ENCODE data around the gene DENND6A. TPM values are rescaled to one million over a fixed set of nuclear protein-coding genes. Genes with fewer than 3 reads are reported as not detected.

Gene DENND6A
- total RNA-seq, 5 donors from 2014 or later (not counting 1 experiment from before 2014, with no cell fraction given) = 31.6 to 58.9 (median 35.6) TPM

GRCh38 chr3:57731311-57731710, 38.4 kb upstream of the DENND6A start:
- no peak overlapping the region for H3K27ac Mint-ChIP-seq
- WGBS (ENCODE audit: insufficient coverage) = 80% methylated on average over 1 of the region's 1 CpG
- no peaks in the 10 kb centered on the region for H3K4me1 Mint-ChIP-seq
- ChIA-PET POLR2A (interaction anchor here in 1 of 2 donors (0.6 kb wide), 1 partner anchor 618 kb away, joined by 3 read pairs; no protein-coding TSS in a partner anchor), CTCF (interaction anchor here in 1 of 2 donors (0.6 kb wide), 1 partner anchor 53 kb away, joined by 3 read pairs; no protein-coding TSS in a partner anchor)
- H3K9me3 Mint-ChIP-seq = no peaks in the 10 kb centered on the region
- H3K36me3 Mint-ChIP-seq = no peaks in the 10 kb centered on the region
- DNase-seq (no peak), ATAC-seq (replicated peaks in 1 of 4) (no peak)
- no peaks in the 10 kb centered on the region for H3K9me3 ChIP-seq
- H3K27me3 ChIP-seq (replicated peaks in 1 of 2; ENCODE audit: control insufficient read depth in 2 of 2, extremely low read depth in 1 of 2, insufficient read depth in 2 of 2, low read length in 1 of 2) = no peaks in the 10 kb centered on the region
- no peak overlapping the region for H3K4me3 Mint-ChIP-seq
- H3K36me3 ChIP-seq (ENCODE audit: control insufficient read depth in 2 of 2, extremely low read depth in 1 of 2, insufficient read depth in 1 of 2, low read length in 1 of 2) = no peaks in the 10 kb centered on the region
- no peak overlapping the region for H3K27ac ChIP-seq (ENCODE audit: low read length)
- no peaks in the 10 kb centered on the region for H3K4me1 ChIP-seq (ENCODE audit: control insufficient read depth in 1 of 2, extremely low read depth in 1 of 2, insufficient read depth in 2 of 2, low read length in 2 of 2)
- no peaks in the 10 kb centered on the region for H3K27me3 Mint-ChIP-seq
- H3K4me3 ChIP-seq (ENCODE audit: control insufficient read depth in 1 of 2, extremely low read depth in 1 of 2, low read length in 1 of 2) = no peak overlapping the region

DNA sequence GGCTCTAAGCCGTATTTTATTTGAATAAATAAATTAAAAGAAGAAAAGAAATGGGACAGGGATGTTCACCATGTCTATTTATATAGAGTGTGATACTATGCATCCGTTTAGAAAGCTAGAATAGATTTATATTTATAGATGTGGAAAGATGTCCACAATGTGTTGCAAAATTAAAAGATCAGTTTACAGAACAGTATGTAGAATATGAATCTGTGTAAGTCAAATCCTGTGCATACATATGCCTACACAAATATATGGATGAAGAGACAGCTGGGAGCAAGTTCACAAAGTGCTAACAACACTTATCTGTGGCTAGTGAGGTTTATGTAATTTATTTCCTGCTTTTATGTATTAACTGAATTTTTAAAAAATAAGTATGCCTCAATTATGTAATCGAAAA, 37.8 kb upstream of the DENND6A start:
- Histone ChIP-seq H3K27me3 (replicated peaks in 1 of 2; ENCODE audit: control insufficient read depth in 2 of 2, extremely low read depth in 1 of 2, insufficient read depth in 2 of 2, low read length in 1 of 2) (no peaks in the 10 kb centered on the region), H3K4me3 (ENCODE audit: control insufficient read depth in 1 of 2, extremely low read depth in 1 of 2, low read length in 1 of 2) (no peak overlapping the region), H3K9me3 (no peaks in the 10 kb centered on the region), H3K4me1 (ENCODE audit: control insufficient read depth in 1 of 2, extremely low read depth in 1 of 2, insufficient read depth in 2 of 2, low read length in 2 of 2) (no peaks in the 10 kb centered on the region), H3K36me3 (ENCODE audit: control insufficient read depth in 2 of 2, extremely low read depth in 1 of 2, insufficient read depth in 1 of 2, low read length in 1 of 2) (no peaks in the 10 kb centered on the region), H3K27ac (ENCODE audit: low read length) (no peak overlapping the region)
- Mint-ChIP-seq H3K36me3 (no peaks in the 10 kb centered on the region), H3K27me3 (no peaks in the 10 kb centered on the region), H3K27ac (no peak overlapping the region), H3K4me3 (no peak overlapping the region), H3K9me3 (no peaks in the 10 kb centered on the region), H3K4me1 (no peaks in the 10 kb centered on the region)
- WGBS (ENCODE audit: insufficient coverage) = no CpG with 5 or more reads among the region's 3 CpGs
- no peak for ATAC-seq (replicated peaks in 1 of 4)
- CTCF ChIA-PET = interaction anchor here in 1 of 2 donors (0.6 kb wide), 1 partner anchor 54 kb away, joined by 3 read pairs; no protein-coding TSS in a partner anchor
- DNase-seq = no peak
- POLR2A ChIA-PET = interaction anchor here in 1 of 2 donors (0.6 kb wide), 1 partner anchor 617 kb away, joined by 3 read pairs; no protein-coding TSS in a partner anchor

DNA sequence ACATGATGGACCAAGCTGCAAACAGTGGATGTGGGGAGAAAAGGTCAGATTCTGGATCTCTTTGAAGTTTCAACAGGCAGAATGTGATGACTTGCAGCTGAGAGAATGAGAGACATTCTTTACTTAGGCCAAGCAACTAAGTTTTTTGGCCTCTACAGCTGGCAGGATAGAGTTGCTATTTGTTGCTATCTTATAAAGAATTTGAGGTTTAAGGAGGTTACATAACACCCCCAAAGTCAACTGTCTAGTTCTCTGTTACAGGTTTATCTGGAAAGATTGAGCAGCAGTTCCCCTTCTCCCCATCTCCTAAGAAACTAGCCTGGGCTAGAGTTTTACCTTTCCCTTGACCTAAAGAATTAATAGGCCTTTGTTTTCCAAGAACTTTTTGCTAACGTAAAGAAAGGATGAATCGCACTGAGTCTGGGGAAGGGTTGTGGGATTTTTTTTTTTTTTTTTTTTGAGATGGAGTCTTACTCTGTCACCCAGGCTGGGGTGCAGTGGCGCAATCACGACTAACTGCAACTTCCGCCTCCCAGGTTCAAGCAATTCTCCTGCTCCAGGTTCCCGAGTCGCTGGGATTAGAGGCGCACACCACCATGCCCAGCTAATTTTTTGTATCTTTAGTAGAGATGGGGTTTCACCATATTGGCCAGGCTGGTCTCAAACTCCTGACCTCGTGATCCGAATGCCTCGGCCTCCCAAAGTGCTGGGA, 36.6 kb upstream of the DENND6A start:
- Mint-ChIP-seq H3K27ac (no peak overlapping the region), H3K27me3 (no peaks in the 10 kb centered on the region), H3K4me3 (no peak overlapping the region), H3K9me3 (no peaks in the 10 kb centered on the region), H3K36me3 (no peaks in the 10 kb centered on the region), H3K4me1 (no peaks in the 10 kb centered on the region)
- 100% methylated on average over 2 of the region's 11 CpGs for WGBS (ENCODE audit: insufficient coverage)
- H3K9me3 ChIP-seq = no peaks in the 10 kb centered on the region
- no peak overlapping the region for H3K4me3 ChIP-seq (ENCODE audit: control insufficient read depth in 1 of 2, extremely low read depth in 1 of 2, low read length in 1 of 2)
- H3K36me3 ChIP-seq (ENCODE audit: control insufficient read depth in 2 of 2, extremely low read depth in 1 of 2, insufficient read depth in 1 of 2, low read length in 1 of 2) = no peaks in the 10 kb centered on the region
- ATAC-seq (replicated peaks in 1 of 4) (no peak), DNase-seq (no peak)
- no peak overlapping the region for H3K27ac ChIP-seq (ENCODE audit: low read length)
- ChIA-PET POLR2A (no interaction called here), CTCF (interaction anchor here in 1 of 2 donors (0.7 kb wide), 1 partner anchor 41 kb away, joined by 5 read pairs; no protein-coding TSS in a partner anchor)
- no peaks in the 10 kb centered on the region for H3K4me1 ChIP-seq (ENCODE audit: control insufficient read depth in 1 of 2, extremely low read depth in 1 of 2, insufficient read depth in 2 of 2, low read length in 2 of 2)
- no peaks in the 10 kb centered on the region for H3K27me3 ChIP-seq (replicated peaks in 1 of 2; ENCODE audit: control insufficient read depth in 2 of 2, extremely low read depth in 1 of 2, insufficient read depth in 2 of 2, low read length in 1 of 2)

DNA sequence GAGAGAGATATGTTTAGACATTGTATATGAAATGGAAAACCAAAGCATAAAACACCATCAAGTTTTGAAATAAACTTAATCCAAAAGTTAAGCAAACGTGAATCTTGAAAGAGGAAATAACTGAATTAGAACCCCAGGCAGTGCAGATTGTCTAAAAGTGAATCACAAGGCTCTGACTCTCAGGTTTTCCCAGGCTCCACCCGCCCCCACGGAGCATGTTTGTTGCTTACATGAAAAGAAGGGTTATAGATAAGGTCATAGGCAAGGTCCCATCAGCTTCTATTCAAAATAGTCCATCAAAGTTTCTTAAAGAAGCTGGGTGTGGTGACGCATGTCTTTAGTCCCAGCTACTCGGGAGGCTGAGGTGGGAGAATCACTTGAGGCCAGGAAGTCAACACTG, 34.2 kb upstream of the DENND6A start:
- H3K27ac ChIP-seq (ENCODE audit: low read length) = no peak overlapping the region
- H3K27ac Mint-ChIP-seq = no peak overlapping the region
- no peak overlapping the region for H3K4me3 ChIP-seq (ENCODE audit: control insufficient read depth in 1 of 2, extremely low read depth in 1 of 2, low read length in 1 of 2)
- DNase-seq = no peak
- H3K27me3 ChIP-seq (replicated peaks in 1 of 2; ENCODE audit: control insufficient read depth in 2 of 2, extremely low read depth in 1 of 2, insufficient read depth in 2 of 2, low read length in 1 of 2) = peaks cover 0 to 4% of the 10 kb centered on the region in 2 experiments
- no peaks in the 10 kb centered on the region for H3K9me3 Mint-ChIP-seq
- CTCF ChIA-PET = interaction anchor here in 1 of 2 donors (0.6 kb wide), 1 partner anchor 34 kb away, joined by 3 read pairs; no protein-coding TSS in a partner anchor
- no peaks in the 10 kb centered on the region for H3K4me1 ChIP-seq (ENCODE audit: control insufficient read depth in 1 of 2, extremely low read depth in 1 of 2, insufficient read depth in 2 of 2, low read length in 2 of 2)
- POLR2A ChIA-PET = interaction anchor here in 1 of 2 donors (0.6 kb wide), 1 partner anchor 14 kb away, joined by 5 read pairs; no protein-coding TSS in a partner anchor
- H3K27me3 Mint-ChIP-seq = no peaks in the 10 kb centered on the region
- H3K36me3 Mint-ChIP-seq = no peaks in the 10 kb centered on the region
- H3K4me3 Mint-ChIP-seq = no peak overlapping the region
- H3K36me3 ChIP-seq (ENCODE audit: control insufficient read depth in 2 of 2, extremely low read depth in 1 of 2, insufficient read depth in 1 of 2, low read length in 1 of 2) = no peaks in the 10 kb centered on the region
- H3K9me3 ChIP-seq = no peaks in the 10 kb centered on the region
- no peak for ATAC-seq (replicated peaks in 1 of 4)
- WGBS (ENCODE audit: insufficient coverage) = 96% methylated on average over 3 of the region's 5 CpGs
- H3K4me1 Mint-ChIP-seq = no peaks in the 10 kb centered on the region

DNA sequence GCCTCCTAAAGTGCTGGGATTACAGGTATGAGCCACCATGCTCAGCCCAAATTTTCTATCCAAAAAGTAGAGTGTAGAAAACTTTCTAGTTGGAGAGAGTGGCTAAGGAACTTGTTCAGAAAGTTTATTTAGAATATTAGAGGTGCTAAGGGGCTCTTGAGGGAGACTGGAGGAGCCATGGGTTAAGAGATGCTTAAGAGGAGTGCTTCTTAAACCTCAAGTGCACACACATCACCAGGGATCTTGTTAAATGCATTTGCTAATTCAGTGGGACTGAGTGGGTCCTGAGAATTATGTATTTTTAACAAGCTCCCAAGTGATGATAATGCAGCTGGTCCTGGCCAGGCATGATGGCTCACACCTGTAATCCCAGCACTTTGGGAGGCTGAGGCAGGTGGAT, 33.5 kb upstream of the DENND6A start:
- DNase-seq (no peak), ATAC-seq (replicated peaks in 1 of 4) (no peak)
- ChIA-PET POLR2A (interaction anchor here in 1 of 2 donors (0.6 kb wide), 1 partner anchor 13 kb away, joined by 5 read pairs; no protein-coding TSS in a partner anchor), CTCF (no interaction called here)
- Mint-ChIP-seq H3K4me1 (no peaks in the 10 kb centered on the region), H3K27me3 (no peaks in the 10 kb centered on the region), H3K4me3 (no peak overlapping the region), H3K27ac (no peak overlapping the region), H3K9me3 (no peaks in the 10 kb centered on the region), H3K36me3 (no peaks in the 10 kb centered on the region)
- Histone ChIP-seq H3K36me3 (ENCODE audit: control insufficient read depth in 2 of 2, extremely low read depth in 1 of 2, insufficient read depth in 1 of 2, low read length in 1 of 2) (no peaks in the 10 kb centered on the region), H3K27me3 (replicated peaks in 1 of 2; ENCODE audit: control insufficient read depth in 2 of 2, extremely low read depth in 1 of 2, insufficient read depth in 2 of 2, low read length in 1 of 2) (peaks cover 0 to 4% of the 10 kb centered on the region in 2 experiments), H3K27ac (ENCODE audit: low read length) (no peak overlapping the region), H3K4me3 (ENCODE audit: control insufficient read depth in 1 of 2, extremely low read depth in 1 of 2, low read length in 1 of 2) (no peak overlapping the region), H3K9me3 (no peaks in the 10 kb centered on the region), H3K4me1 (ENCODE audit: control insufficient read depth in 1 of 2, extremely low read depth in 1 of 2, insufficient read depth in 2 of 2, low read length in 2 of 2) (no peaks in the 10 kb centered on the region)

DNA sequence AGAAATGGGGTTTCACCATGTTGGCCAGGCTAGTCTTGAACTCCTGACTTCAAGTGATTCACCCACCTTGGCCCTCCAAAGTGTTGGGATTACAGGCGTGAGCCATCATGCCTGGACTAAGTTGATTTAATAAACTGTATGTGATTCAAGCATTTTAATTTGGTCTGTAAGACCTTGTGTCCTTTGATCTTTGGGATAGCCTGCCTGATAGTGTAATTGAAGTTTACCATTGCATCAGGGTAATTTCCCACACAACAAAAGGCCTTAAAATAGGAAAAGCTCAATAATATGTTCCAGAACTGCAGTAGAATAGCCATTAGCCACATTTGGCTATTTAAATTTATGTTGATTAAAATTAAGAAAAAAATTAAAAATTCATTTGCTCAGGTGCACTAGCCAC, 25.2 kb upstream of the DENND6A start:
- Histone ChIP-seq H3K4me3 (ENCODE audit: control insufficient read depth in 1 of 2, extremely low read depth in 1 of 2, low read length in 1 of 2) (no peak overlapping the region), H3K27me3 (replicated peaks in 1 of 2; ENCODE audit: control insufficient read depth in 2 of 2, extremely low read depth in 1 of 2, insufficient read depth in 2 of 2, low read length in 1 of 2) (peaks cover 0 to 4% of the 10 kb centered on the region in 2 experiments), H3K9me3 (no peaks in the 10 kb centered on the region), H3K4me1 (ENCODE audit: control insufficient read depth in 1 of 2, extremely low read depth in 1 of 2, insufficient read depth in 2 of 2, low read length in 2 of 2) (no peaks in the 10 kb centered on the region), H3K36me3 (ENCODE audit: control insufficient read depth in 2 of 2, extremely low read depth in 1 of 2, insufficient read depth in 1 of 2, low read length in 1 of 2) (no peaks in the 10 kb centered on the region), H3K27ac (ENCODE audit: low read length) (no peak overlapping the region)
- Mint-ChIP-seq H3K27ac (no peak overlapping the region), H3K4me1 (no peaks in the 10 kb centered on the region), H3K9me3 (no peaks in the 10 kb centered on the region), H3K4me3 (no peak overlapping the region), H3K27me3 (no peaks in the 10 kb centered on the region), H3K36me3 (no peaks in the 10 kb centered on the region)
- ChIA-PET POLR2A (interaction anchor here (0.6 to 0.7 kb wide), 2 partner anchors 10 to 93 kb away, joined by 3 to 5 read pairs; no protein-coding TSS in a partner anchor), CTCF (no interaction called here)
- ATAC-seq (replicated peaks in 1 of 4) (no peak), DNase-seq (no peak)
- no CpG with 5 or more reads among the region's 1 CpG for WGBS (ENCODE audit: insufficient coverage)

All from T-cell (primary cell).